ENCODE measurements around the gene RHOG.

Gene RHOG

DNA sequence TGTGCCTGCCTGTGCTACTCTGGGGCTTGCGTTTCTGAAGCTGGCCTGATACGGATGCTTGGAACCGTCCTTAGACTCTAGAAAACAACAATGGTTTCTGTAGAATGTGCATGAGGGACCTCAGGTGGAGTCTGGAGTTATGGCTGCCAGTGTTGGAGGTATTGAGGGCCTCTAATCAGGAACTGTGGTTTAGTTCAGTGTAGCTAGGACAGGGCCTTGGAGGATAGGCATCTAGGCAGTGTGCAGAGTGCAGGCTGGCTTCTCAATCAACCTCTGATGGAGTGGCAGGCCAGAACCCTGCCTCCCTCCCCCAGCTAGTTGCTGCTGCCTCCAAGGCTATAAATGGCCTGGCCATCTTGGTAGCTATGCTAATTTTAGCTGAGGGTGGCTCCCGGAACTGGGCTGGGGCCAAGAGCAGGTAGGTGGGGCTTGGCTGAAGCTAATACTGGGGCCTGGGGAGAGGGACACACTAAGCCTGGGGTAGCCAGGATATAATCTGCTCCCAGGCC lies 18.7 kb upstream of the RHOG start:
- peak in 1 of 51 donors; percentile 7 for DNase-seq

DNA sequence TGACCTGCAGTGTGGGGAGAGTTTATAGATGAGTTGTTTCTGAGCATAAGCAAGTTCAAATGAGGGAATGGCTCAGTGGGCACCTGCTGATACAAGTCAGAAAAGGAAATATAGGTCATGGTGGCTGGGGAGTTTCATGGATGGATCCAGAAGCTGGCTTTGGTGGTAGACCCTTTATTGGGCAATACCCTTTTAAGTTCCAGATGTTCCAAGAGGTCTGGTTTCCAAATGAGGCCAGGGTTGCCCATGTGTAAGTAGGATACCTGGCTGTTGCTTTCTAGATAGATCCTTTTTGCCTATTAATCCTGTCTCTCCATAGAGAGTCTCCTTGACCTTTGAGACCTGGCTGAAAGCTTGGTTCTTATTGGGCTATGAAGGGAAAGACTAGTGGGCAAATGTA lies 16.9 kb upstream of the RHOG start:
- no peak for DNase-seq

DNA sequence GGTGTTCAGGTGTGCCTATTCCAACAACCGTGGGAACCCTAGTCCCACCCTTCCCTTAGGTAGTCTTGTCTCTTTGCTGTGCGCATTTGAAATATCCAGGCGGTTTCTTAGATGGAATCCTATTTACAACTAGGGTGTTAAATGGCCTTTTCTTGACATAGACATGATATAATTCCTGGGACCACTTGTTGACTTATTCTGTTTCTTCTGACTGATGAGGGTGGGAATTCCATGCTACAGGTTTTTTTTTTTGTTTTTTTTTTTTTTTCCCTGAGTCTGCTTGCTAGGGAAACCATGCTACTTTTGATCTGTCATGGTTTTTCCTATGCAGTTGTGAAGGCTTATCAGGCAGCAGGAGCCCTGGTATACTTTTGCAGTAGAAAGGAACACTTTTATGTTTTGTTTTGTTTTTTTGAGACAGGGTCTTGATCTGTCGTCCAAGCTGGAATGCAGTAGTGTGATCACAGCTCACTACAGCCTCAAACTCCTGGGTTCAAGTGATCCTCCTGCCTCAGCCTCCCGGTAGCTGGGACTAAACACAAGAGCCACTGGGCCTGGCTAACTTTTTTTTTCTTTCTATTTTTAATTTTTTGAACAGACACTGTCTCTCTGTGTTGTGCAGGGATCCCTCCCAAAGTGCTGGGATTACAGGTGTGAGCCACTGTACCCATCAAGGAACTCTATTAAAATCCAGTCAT lies 16.2 kb upstream of the RHOG start:
- DNase-seq = no peak

DNA sequence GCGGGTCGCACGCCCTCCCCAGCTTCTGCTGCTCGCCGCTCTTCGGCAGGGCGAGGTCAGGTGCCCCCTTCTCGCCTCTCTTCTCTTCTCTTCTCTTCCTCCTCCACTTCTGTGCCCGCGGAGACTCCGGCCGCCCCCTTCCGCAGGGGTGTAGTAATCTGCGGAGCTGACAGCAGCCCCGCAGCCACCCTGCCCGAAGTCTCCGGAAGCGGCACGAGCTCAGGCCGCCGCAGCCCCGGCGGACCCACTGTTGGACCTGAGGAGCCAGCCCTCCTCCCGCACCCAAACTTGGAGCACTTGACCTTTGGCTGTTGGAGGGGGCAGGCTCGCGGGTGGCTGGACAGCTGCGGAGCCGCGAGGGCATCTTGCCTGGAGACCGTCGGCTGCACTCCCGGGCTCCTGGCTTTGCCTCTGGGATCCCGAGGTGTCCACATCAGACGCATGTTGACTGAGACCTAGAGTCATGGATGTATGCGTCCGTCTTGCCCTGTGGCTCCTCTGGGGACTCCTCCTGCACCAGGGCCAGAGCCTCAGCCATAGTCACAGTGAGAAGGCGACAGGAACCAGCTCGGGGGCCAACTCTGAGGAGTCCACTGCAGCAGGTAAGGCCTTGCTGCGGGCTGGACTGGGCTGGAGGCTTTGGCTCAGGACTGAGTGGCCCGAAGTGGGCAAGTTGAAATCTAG lies 15.2 kb upstream of the RHOG start:
- peak in 10 of 51 donors; percentile 37 to 71 (median 56) for DNase-seq

DNA sequence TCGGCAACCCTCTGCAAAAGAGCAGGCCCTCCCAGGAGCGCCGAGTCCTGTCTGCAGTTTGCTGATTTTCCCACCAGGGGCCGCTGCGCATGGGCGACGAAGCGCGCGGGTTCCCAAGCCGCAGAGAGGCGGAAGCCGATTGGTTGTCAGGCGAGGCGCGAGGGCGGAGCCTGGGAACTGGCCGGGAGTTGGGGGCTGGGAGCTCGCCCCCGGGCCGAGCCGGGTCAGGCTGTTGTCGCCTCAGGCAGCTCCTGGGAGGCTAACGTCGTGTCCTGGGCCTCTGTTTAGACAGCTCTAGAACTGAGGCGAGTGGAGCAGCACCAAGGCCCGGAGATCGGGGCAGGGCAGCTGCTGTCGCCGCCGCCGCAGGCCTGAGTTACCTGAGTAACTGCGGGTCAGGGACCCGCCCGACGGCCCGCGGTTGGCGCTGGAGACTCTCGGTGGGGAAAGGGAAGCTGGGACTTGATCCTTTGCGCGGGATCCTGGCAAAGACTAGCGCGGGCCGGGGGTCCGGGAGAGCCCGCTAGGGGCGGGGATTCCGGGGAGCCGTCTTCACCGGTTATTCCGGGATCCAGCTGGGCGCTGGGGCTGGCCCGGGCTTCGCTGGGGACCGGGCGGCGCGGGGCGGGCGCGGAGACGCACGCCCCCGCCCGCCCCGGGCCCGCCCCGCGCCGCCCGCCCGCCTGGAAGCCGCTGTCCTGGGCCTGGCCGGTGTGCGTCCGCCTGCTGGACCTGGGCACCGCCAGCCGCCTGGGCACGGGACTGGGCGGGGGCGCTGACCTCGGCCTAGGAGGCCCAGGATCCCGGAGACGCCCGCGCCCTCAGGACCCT lies 14.4 kb upstream of the RHOG start, which contains the start of gene STIM1:
Gene STIM1 (plus strand): TSS at position 688 of the 831 bp plus-strand sequence. CDS start 607 bp downstream, outside the sequence.
- DNase-seq = peak; percentile 61 to 96 (median 89)

DNA sequence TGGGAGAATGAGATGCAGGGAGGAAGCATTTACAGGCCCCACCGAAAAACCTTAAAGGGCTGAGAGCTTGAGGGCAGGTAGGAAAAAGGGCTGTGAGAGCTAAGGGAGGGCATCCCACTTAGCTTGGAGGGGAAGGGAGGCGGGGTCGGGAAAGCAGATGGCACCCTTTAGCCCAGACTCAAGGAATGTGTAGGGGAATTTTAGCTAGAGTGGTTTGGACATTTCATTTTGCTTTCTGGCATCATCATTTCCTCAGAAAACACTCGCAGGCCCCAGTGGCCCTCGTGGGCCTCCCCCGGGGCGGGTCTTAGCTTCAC lies 13.9 kb upstream of the RHOG start:
- no peak for DNase-seq

DNA sequence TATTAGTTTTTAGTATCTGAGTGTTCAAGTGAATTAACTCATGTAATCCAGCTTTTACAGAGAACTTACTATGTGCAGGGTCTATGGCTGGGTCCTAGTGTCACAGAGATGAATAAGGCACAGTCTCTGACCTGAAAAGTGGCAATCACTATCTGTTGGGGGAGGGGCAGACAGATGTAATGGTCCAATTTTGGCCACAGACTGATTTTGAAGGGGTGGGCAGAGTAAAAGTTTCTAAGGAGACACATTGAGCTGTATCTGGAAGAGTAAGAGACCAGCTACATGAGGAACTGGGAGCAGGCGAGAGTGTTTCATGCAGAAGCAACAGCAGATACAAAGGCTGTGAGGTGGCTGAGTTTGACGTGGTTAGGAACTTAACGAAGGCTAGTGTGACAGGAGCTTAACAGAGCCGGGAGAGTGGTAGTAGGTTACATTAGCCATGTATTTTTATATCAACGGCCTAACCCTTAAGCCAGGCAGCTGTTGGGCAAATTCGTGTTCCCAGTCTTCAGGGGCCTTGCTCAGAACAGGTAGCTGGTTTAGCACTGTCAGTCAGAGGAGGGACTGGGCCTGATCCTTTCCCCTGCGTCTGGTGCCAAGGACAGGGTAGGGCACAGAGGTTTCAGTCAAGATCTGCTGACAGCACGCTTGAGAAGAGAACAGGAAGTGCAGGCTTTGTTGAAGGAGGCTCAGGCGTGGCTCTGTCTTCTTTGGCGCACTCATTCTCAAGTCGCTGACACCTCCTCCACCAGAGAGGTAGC lies 13.3 kb upstream of the RHOG start:
- peak in 4 of 51 donors; percentile 13 to 66 (median 36) for DNase-seq

DNA sequence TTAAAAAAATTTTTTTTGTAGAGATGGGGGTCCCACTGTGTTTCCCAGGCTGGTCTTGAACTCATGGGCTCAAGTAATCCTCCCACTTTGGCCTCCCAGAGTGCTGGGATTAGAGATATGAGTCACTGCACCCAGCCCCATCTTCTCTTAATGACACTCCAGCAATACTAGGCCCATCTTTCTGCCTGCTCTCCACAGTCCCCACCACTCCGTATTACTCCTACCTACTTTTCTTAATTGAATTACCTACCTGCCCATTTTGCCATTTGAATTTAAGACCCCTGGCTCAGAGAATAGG lies 12.7 kb upstream of the RHOG start:
- no peak for DNase-seq

DNA sequence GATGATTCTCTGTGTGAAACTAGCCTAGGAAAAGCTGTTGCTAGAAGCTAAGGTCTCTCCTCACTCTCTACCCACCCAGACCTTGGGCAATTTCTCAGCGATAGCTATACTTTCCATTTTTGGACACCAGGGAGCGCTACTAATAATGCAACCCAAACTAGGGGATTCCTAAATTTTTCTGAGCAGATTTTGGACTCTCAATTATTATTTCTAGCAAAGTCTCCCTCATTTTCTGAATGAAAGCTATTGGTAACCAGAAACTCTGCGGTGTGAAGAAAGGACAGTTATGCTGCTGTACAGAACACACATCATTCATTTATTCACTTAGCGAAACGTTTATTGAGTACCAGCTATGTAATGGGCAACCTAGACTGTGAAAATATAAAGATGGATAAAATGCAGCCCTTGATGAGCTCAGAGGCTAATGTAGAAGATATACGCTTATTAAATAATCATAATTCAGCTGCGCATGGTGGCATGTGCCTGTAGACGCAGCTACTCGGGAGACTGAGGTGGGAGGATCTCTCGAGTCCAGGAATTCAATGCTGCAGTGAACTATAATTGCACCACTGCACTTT lies 8.6 kb upstream of the RHOG start:
- peak in 2 of 51 donors; percentile 4 to 47 for DNase-seq

DNA sequence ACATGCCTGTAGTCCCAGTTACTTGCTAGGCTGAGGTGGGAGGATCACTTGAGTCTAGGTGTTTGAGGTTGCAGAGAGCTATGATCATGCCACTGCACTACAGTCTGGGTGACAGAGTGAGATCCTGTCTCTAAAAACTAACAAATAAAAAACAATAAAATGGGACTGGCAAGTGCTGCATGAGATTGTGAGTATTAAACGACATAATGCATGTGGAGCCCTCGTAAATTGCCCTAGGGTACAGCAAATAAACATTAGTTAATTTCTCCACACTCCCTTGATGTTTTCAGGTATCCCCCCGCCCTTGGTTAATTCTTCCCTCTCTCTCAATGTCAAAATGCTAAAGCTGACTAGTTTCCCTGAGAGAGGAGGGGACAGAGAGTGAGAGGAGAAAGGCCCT lies 4.9 kb upstream of the RHOG start:
- no peak for DNase-seq

DNA sequence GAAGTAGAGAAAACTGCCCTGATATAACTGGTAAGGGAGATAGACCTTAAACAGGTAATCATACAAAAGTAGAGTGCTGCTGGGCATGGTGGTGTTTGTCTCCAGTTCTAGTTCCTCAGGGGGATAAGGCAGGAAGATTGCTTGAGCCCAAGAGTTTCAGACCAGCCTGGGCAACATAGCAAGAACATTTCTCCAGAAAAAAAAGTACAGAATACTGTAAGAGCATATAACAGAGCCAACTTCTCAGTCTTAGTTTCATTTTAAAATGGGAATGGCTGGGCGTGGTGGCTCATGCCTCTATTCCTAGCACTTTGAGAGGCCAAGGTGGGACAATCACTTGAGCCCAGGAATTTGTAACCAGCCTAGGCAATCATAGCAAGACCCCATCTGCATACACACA lies 4.5 kb upstream of the RHOG start:
- DNase-seq = no peak

DNA sequence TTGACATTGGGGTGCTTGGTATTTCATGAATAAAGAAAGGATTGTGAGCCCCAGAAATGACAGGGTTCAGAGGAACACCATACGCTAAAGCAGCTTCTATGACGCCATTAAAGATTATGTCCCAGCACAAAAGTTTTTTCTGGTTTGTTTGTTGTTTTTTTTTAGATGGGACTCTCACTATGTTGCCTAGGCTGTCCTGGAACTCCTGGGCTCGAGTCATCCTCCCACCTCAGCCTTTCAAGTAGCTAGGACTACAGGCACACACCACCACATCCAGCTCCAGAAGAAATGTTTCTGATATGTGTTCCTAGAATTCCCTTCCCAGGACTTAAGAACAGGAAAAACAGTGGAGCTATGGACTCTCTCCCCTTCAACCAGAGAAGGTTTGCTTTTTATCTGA lies 2.6 kb upstream of the RHOG start:
- DNase-seq = no peak

DNA sequence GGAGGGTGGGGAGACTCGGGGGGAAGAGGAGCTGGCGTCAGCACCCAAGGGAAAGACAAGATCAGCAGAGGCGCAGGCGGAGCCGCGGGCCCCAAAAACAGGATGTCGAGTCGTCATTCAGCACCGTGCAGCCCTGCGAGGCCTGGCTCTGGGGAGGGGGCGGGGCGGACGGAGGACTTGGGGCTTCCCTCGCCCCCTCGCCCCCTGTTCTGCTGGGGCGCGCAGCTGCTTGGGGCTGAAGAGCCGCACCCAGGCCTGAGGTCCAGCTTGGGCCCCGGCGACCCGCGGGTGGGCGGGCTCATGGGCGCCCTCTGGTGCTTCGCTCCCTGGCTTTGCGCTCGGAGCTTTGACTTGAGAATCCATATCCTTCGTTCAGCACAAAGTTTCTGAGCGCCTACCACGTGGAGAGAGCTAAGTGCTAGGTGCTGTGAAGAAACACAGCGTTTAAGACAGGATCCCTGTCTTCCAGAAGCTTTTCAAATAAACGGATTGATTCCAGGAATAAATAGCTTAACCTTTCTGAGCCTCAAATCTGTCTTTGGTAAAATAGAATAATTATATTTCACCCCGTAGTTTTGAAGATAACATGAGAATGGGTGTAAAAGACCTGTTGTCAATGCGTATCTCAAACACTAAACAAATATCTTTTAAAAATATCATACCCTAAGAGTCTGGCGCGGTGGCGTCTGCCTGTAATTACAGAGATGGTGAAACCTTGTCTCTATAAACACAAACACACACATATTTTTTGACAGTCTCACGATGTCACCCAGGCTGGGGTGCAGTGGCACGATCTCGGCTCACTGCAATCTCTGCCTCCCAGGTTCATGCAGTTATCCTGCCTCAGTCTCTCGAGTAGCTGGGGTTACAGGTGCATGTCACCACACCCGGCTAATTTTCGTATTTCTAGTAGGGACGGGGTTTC lies 929 bp upstream of the RHOG start:
- DNase-seq = peak in 45 of 51 donors; percentile 53 to 95 (median 79)

DNA sequence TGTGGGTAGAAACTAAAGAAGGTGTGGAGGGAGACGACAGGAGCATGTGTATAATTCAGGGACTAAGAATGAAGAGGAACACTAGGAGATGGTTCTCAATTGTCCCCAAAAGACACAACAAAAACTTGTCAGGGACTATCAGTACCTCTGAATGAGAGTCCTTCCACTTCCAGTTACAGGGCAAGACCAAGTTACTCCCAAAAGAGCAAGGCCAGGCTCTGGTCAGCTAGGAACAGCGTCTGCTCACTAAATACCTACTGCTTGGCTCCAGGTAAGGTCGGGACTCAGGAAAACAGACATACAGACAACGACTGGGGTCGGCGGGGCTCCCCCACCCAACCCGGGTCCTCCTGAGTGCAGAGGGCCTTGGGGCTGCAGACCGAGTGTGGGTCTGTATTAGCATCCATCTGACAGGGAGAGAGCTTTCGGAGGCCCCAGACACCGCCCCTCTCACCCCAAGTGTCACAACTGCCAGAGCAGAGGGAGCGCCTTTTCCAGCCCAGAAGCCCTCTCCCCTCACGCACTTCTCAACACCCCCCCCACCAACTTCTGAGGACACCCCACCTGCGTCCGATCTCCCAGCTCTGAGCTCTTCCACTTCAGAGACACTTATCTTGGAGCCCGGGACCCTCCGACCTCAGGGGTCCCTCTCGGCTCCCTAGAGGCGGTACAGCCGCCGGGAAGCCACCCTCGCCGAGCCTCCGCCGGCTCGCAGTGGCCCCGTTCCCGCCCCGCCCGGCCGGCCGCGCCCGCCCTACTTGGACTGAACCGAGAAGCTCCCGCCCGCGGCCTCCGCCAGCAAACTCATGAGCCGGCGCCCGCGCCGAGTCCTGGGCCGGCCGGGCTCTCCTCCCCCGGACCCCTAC lies 522 bp downstream of the RHOG start:
- peak in 6 of 51 donors; percentile 35 to 78 (median 55) for DNase-seq

DNA sequence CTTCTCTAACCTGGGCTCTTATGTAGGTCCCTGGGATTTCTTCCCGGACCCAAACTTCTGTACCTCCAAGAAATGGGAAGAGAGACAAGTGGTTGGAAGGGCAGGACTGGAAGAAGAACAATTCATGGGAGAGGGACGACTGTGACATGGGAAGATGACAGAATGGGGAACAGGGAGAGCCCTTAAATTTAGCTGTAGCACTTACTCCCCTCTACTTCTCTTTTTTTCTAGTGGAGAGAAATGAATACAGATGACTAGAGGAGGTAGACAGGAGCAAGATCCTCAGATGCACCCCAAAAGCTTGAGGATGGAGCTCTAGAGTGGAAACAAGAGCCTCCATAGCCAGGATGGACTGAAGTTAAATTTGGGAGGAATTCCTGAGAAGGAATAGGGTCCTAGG lies 2.3 kb downstream of the RHOG start:
- DNase-seq = no peak

DNA sequence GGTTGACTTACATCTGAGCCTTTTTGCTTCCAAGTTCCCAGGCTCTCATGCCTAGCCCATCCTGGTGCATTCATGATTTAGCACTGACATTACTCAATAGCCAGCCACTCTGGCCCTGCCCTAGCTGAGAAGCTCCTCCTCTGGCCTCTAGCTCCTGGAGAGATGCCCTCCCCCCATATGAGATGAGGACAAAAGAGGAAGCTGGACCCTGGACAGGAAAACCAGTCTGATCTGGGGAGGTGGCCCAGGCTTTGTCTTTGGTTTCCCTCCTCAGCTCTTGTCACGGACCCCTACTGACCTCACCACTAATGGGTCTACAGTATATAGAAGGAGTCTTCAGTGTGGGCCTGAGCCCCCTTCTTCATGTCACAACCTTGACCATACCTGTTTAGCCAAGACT lies 3.0 kb downstream of the RHOG start:
- DNase-seq = peak in 15 of 51 donors; percentile 10 to 57 (median 40)

DNA sequence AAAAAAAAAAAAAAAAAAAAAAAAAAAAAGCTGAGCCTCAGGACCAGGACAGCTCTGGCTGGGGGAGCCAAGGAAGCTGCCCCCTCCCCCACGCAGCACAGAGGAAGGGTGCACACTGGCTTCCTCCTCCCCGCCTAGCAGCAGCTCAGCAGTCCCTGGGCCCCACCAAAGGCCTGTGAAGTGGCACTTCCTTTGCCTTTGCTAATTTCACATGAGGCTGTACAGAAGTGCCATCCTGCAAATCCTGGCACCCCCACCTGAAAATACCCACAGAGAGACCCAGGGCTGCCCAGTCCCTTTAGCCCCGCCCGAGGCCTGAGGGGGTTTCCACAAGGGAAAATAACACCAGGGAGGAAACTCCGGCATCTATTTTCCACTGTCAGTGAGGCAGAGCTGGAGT lies 3.9 kb downstream of the RHOG start:
- DNase-seq = peak in 7 of 51 donors; percentile 10 to 37 (median 24)

DNA sequence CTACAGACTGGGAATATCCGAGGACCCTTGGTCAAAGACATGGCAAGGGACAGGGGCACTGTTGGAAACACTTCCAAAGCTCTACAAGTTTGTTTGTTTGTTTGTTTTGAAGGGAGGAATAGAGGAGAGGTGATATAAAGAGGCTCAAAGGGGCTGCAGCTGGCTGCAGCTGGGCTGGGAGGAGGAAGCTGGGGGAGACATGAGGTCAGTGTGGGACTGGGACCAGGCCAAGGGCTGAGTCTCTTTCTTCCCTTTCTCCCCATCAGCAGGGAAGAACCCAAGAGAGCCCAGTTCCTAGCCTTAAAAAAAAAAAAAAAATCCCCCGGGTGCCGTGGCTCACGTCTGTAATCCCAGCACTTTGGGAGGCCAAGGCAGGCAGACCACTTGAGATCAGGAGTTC lies 5.0 kb downstream of the RHOG start:
- DNase-seq = peak in 15 of 51 donors; percentile 18 to 56 (median 36)

Measured in hypothalamus (tissue), 51 donors.